Keratinocyte (primary cell): ENCODE data around the gene POP5. TPM values are rescaled to one million over a fixed set of nuclear protein-coding genes. Genes with fewer than 3 reads are reported as not detected.

Experiments
- DNase-seq: peaks from one replicate; pipeline ENCODE4 v3.0.0-alpha.2; 2011; ENCODE audit warnings: low read depth, missing footprints, low spot score
- FAIRE-seq: peaks from 2 replicates; lab custom pipeline; 2011; peaks lifted over from hg19 to GRCh38; lab: Jason Lieb, UNC
- H2AFZ ChIP-seq: 2 replicates; pipeline ENCODE4 v1.6.0; 2012; ENCODE audit warnings: low read length, control low read depth, inconsistent platforms; ENCODE audit not compliant: control insufficient read depth
- H3K27ac ChIP-seq: 2 replicates; pipeline ENCODE4 v1.5.1; 2011; ENCODE audit warnings: low read length; ENCODE audit not compliant: control insufficient read depth, insufficient read depth
- H3K27me3 ChIP-seq: 3 replicates; pipeline ENCODE4 v1.6.0; 2011; ENCODE audit warnings: low read length; ENCODE audit not compliant: control insufficient read depth, insufficient read depth; ENCODE audit errors: extremely low read depth
- H3K36me3 ChIP-seq, 2 experiments: 2 replicates in 1 of 2; 3 replicates in 1 of 2; pipeline ENCODE4 v1.5.1; 2011; ENCODE audit warnings: low read length in 2 of 2, mild to moderate bottlenecking in 1 of 2; ENCODE audit not compliant: control insufficient read depth in 2 of 2, insufficient read depth in 2 of 2; ENCODE audit errors: extremely low read depth in 1 of 2
- H3K4me1 ChIP-seq: 3 replicates; pipeline ENCODE4 v1.5.1; 2011; ENCODE audit warnings: low read length; ENCODE audit not compliant: control insufficient read depth, insufficient read depth; ENCODE audit errors: extremely low read depth
- H3K4me2 ChIP-seq: 3 replicates; pipeline ENCODE4 v1.6.0; 2011; ENCODE audit warnings: low read depth, low read length; ENCODE audit not compliant: control insufficient read depth, insufficient read depth; ENCODE audit errors: extremely low read depth
- H3K4me3 ChIP-seq, 3 experiments: fragments of 200-600 bp in 1 of 3; sonication (generic) in 1 of 3; 2 replicates in 2 of 3; 3 replicates in 1 of 3; pipeline ENCODE4 v1.5.1; 2011 to 2016; ENCODE audit warnings: low read length in 3 of 3, mild to moderate bottlenecking in 3 of 3, control low read depth in 2 of 3, inconsistent platforms in 1 of 3, low read depth in 1 of 3, mixed read lengths in 1 of 3, mixed run types in 1 of 3, moderate library complexity in 1 of 3; ENCODE audit not compliant: control insufficient read depth in 2 of 3, insufficient read depth in 2 of 3; ENCODE audit errors: extremely low read depth in 1 of 3
- H3K79me2 ChIP-seq: 2 replicates; pipeline ENCODE4 v1.6.0; 2012; ENCODE audit warnings: low read length; ENCODE audit not compliant: control insufficient read depth, insufficient read depth
- H3K9ac ChIP-seq: 3 replicates; pipeline ENCODE4 v1.6.0; 2011; ENCODE audit warnings: low read length; ENCODE audit not compliant: control insufficient read depth, insufficient read depth; ENCODE audit errors: extremely low read depth
- H3K9me1 ChIP-seq: 3 replicates; pipeline ENCODE4 v1.6.0; 2011; ENCODE audit warnings: low read length; ENCODE audit not compliant: control insufficient read depth, insufficient read depth; ENCODE audit errors: extremely low read depth
- H3K9me3 ChIP-seq: 2 replicates; pipeline ENCODE4 v1.5.1; 2012; ENCODE audit warnings: low read depth, low read length; ENCODE audit not compliant: control insufficient read depth
- H4K20me1 ChIP-seq: 3 replicates; pipeline ENCODE4 v1.6.0; 2011; ENCODE audit warnings: low read length; ENCODE audit not compliant: control insufficient read depth, insufficient read depth; ENCODE audit errors: extremely low read depth
- CTCF ChIP-seq, 3 experiments: IDR thresholded peaks in 1 of 3; conservative IDR thresholded peaks in 1 of 3; optimal IDR thresholded peaks in 1 of 3; 2 replicates in 2 of 3; 3 replicates in 1 of 3; pipeline versions ENCODE3 to v1.5.1; 2011; ENCODE audit warnings: low read length in 3 of 3, mild to moderate bottlenecking in 3 of 3, moderate library complexity in 2 of 3, control low read depth in 1 of 3, inconsistent platforms in 1 of 3; ENCODE audit not compliant: insufficient read depth in 2 of 3; ENCODE audit errors: extremely low read depth in 1 of 3
- EZH2 ChIP-seq: IDR thresholded peaks from one replicate; pipeline ENCODE4 v1.6.1; 2012; ENCODE audit warnings: inconsistent platforms, mild to moderate bottlenecking, low read length, moderate library complexity
- dilution Hi-C: fragments of 300-500 bp; cut with MboI; formaldehyde crosslinking; loops from one replicate; pipeline ENCODE4 v1.7.0; 2020; ENCODE audit warnings: low sequenced_read_pairs; ENCODE audit not compliant: extremely low pct_ligation_motif_present
- polyA minus RNA-seq, 3 experiments: library from RNA; depleted of rRNA, polyadenylated mRNA; stranded (reverse); fragments of >200 nt; gene quantifications; 1 replicate in 1 of 3; 2 replicates in 1 of 3; 3 replicates in 1 of 3; pipeline ENCODE4 v1.2.3, GENCODE V29; 2011
- polyA plus RNA-seq, 5 experiments: library from polyadenylated mRNA; depleted of rRNA in 3 of 5; stranded (reverse) in 3 of 5; stranded (forward) in 1 of 5; unstranded in 1 of 5; fragments of >200 nt; gene quantifications; 1 replicate in 1 of 5; 2 replicates in 3 of 5; 3 replicates in 1 of 5; pipeline versions ENCODE4 v1.2.1 to v1.2.3, GENCODE V29; 2011 to 2012; ENCODE audit warnings: missing spikeins in 2 of 5, low read depth in 1 of 5, low replicate concordance in 1 of 5

The POP5 gene
- polyA plus RNA-seq (94.4 to 105 TPM (median 102 TPM) in 3 replicates), polyA minus RNA-seq (18.5 to 48.3 TPM (median 29.1 TPM) in 3 replicates)
- polyA plus RNA-seq (2011; ENCODE audit: low read depth) = 22.2 TPM
- polyA plus RNA-seq (2011; cell fraction: cytosol; rRNA removed) = 86.1 and 106 TPM in 2 replicates
- polyA plus RNA-seq (2011; cell fraction: nucleus; rRNA removed) = 104 and 109 TPM in 2 replicates
- polyA plus RNA-seq (2012; ENCODE audit: low replicate concordance) = 49.0 and 60.6 TPM in 2 replicates
- 38.0 TPM for polyA minus RNA-seq (2011; cell fraction: cytosol; rRNA and poly(A)+ RNA removed)
- 12.7 and 13.5 TPM in 2 replicates for polyA minus RNA-seq (2011; cell fraction: nucleus; rRNA and poly(A)+ RNA removed)

GRCh38 chr12:120580787-120581723 is at the start of gene POP5:
POP5 (minus strand) TSS chr12:120581402; CDS start chr12:120581362, 40 bp downstream.
- dilution Hi-C loops = no loop called here
- FAIRE-seq = peak; percentile 84

More at GRCh38 chr12:120580787-120581723, at the start of gene POP5:
- DNase-seq = peak; percentile 92
- Histone ChIP-seq H3K79me2 (peaks cover 14% of the 10 kb centered on the region), H4K20me1 (no peaks in the 10 kb centered on the region), H3K4me1 (peaks cover 13% of the 10 kb centered on the region), H3K27me3 (no peaks in the 10 kb centered on the region), H3K36me3 (peaks cover 23 to 28% of the 10 kb centered on the region in 2 experiments), H3K4me2 (peak within 1 kb of the TSS; percentile 100), H3K4me3 (peak within 1 kb of the TSS; percentile 71 to 94 (median 93)), H3K9me3 (no peaks in the 10 kb centered on the region), H2AFZ (peak within 1 kb of the TSS; percentile 97), H3K9ac (peak within 1 kb of the TSS; percentile 88), H3K9me1 (no peaks in the 10 kb centered on the region), H3K27ac (peak within 1 kb of the TSS; percentile 53)
- TF ChIP-seq CTCF (optimal IDR thresholded peaks at IDR 0.05 in 1 of 3, IDR thresholded peaks at IDR 0.05 in 1 of 3, conservative IDR thresholded peaks at IDR 0.05 in 1 of 3; ENCODE audit: extremely low read depth in 1 of 3, insufficient read depth in 2 of 3, low read length in 3 of 3) (peak in 1 of 3 experiments; percentile 9), EZH2 (no peak)
